ENCODE data around the gene ASNSD1.
"Not testable (repeated sequence)": the region's sequence is repeated elsewhere in the genome, so short reads cannot be mapped to it uniquely, and the experiment has no call there.

Gene ASNSD1

DNA sequence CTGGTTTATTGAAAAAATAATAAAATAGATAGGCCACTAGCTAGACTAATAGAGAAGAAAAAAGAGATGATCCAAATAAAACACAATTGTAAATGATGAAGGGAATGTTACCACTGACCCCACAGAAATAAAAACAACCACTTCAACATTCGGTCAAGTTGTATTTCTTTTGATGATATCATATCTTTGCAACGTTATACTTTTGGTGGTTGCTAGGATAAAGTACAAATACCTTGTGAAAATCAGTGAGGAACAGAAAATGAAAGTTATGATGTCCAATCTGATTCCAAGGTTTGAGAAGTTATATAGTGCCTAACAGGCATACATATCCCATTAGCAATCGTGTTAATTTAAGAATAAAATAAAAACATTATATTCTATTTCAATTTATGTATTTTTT, 6.6 kb upstream of the ASNSD1 start:
- Histone ChIP-seq H3K36me3 (ENCODE audit: insufficient read depth, low read length) (no peaks in the 10 kb centered on the region), H3K27ac (no peak overlapping the region), H3K9me3 (ENCODE audit: low read depth, low read length) (no peaks in the 10 kb centered on the region), H3K9ac (ENCODE audit: insufficient read length) (no peak overlapping the region), H3K4me3 (no peak overlapping the region)
- no peak for DNase-seq (ENCODE audit: low read depth, low spot score)
- TF ChIP-seq EZH2 (IDR thresholded peaks at IDR 0.05) (no peak), POLR2AphosphoS5 (IDR thresholded peaks at IDR 0.05; ENCODE audit: borderline replicate concordance, low read depth, low read length) (no peak), FOXP2 (optimal IDR thresholded peaks at IDR 0.05; ENCODE audit: control extremely low read depth, extremely low read length, insufficient read depth) (no peak)

DNA sequence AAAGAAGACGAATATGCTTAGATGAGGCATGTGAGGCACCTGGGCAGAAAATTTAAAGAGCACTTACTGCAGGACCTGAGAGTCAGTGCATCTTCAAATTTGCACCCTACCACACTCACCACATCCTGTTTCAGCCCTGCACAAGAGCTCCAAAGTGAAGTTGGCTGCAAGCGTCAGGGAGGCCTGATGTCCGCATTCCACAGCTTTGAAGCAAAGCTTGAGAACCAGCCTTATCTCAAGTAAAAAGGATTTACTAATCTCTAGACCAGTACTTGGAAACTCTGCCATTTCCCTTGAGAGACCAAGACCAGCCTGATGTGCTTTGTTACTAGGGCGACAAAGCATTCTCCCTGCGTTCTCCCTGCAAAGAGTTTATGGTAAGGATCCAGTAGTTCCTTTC, 3.4 kb upstream of the ASNSD1 start:
- no peak overlapping the region for H3K27ac ChIP-seq
- TF ChIP-seq EZH2 (IDR thresholded peaks at IDR 0.05) (no peak), FOXP2 (optimal IDR thresholded peaks at IDR 0.05; ENCODE audit: control extremely low read depth, extremely low read length, insufficient read depth) (no peak), POLR2AphosphoS5 (IDR thresholded peaks at IDR 0.05; ENCODE audit: borderline replicate concordance, low read depth, low read length) (no peak)
- no peak overlapping the region for H3K4me3 ChIP-seq
- no peak overlapping the region for H3K9ac ChIP-seq (ENCODE audit: insufficient read length)
- H3K36me3 ChIP-seq (ENCODE audit: insufficient read depth, low read length), result no peaks in the 10 kb centered on the region
- no peaks in the 10 kb centered on the region for H3K9me3 ChIP-seq (ENCODE audit: low read depth, low read length)
- no peak for DNase-seq (ENCODE audit: low read depth, low spot score)

DNA sequence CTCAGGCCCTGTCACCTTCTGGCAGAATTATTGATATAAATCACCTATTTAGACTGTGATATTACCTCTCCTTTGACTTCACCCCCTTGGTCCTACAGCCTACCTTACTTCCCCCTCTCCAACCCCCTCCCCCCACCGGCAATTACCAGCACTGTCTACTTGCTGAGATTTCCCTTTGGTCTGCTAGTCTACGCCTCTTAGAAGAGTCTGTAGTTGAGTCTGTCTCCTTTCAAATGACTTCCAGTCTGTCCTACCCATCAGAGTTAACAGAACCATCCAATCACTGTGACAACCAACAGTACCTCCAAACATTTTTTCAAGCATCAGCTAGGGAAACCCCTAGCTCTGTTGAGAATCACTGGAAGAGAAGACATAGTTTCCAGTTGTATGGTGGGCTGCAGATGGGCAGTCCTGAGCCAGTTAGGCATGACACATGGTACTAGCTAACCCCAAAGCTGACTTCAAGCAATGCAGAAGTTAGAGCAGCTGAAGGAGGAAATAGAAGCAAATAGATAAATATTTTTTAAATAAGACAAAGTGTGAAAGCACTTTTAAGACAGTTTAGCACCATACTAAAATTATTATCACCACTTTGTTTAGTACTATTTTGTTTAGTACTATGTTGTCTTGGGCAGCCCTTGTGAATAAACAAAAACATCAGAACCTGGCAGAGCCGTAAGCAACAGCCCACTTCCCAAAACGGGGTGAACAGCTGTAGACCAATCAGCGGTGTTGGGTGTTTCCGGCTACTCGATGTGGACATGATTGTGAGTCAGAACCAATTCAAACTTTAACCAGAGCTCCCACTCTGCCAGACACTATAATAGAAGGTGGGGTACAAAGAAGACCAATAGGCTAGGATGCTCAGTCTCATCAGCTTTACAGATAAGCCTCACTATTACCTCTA, 2.7 kb upstream of the ASNSD1 start:
- Histone ChIP-seq H3K9ac (ENCODE audit: insufficient read length) (no peak overlapping the region), H3K4me3 (no peak overlapping the region), H3K36me3 (ENCODE audit: insufficient read depth, low read length) (peaks cover under 1% of the 10 kb centered on the region; the same call in 1 of the 2 replicates), H3K27ac (no peak overlapping the region), H3K9me3 (ENCODE audit: low read depth, low read length) (no peaks in the 10 kb centered on the region)
- TF ChIP-seq FOXP2 (optimal IDR thresholded peaks at IDR 0.05; ENCODE audit: control extremely low read depth, extremely low read length, insufficient read depth) (no peak), POLR2AphosphoS5 (IDR thresholded peaks at IDR 0.05; ENCODE audit: borderline replicate concordance, low read depth, low read length) (no peak), EZH2 (IDR thresholded peaks at IDR 0.05) (no peak)
- no peak for DNase-seq (ENCODE audit: low read depth, low spot score)

DNA sequence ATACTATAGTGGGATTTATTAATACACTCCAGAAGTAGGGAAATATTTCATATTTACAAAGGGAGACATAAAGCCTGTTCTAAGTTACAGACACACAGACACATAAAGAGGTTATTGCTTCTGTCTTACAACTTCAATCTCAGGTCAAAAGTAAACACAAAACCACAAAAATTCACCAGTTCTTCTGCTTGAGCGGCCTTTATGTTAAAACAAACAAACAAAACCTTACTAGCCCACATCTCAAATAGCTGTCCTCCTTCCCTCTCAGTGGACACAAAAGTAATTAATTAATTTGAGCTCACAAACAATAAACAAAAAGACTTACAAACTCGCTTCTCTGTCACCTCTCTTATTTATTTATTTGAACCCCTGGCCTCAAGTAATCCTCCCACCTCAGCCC, 1.5 kb upstream of the ASNSD1 start:
- Histone ChIP-seq H3K27ac (no peak overlapping the region), H3K9me3 (ENCODE audit: low read depth, low read length) (no peaks in the 10 kb centered on the region), H3K9ac (ENCODE audit: insufficient read length) (no peak overlapping the region), H3K36me3 (ENCODE audit: insufficient read depth, low read length) (peaks cover 10% of the 10 kb centered on the region; the same call in 1 of the 2 replicates), H3K4me3 (no peak overlapping the region)
- TF ChIP-seq FOXP2 (optimal IDR thresholded peaks at IDR 0.05; ENCODE audit: control extremely low read depth, extremely low read length, insufficient read depth), result no peak
- DNase-seq (ENCODE audit: low read depth, low spot score), result no peak

DNA sequence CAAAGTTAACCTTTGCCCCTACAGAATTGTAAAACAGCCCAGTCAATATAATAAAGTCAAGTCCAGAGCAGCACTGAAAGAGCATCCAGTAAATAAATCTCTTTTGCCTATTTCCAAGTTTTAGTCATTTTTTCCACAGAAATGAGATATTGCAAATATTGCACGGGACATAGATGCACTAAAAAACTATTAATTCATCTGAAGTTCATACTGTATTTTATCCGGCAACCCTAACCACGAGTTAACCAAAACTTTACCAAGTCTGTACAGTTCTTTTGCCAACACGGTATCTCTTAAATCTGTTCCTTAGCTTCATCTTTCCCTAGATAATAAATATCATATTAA, 484 bp upstream of the ASNSD1 start:
- Histone ChIP-seq H3K9ac (ENCODE audit: insufficient read length) (peak overlapping the region; percentile 15), H3K9me3 (ENCODE audit: low read depth, low read length) (no peaks in the 10 kb centered on the region), H3K4me3 (peak overlapping the region; percentile 60), H3K27ac (no peak overlapping the region), H3K36me3 (ENCODE audit: insufficient read depth, low read length) (peaks cover 14% of the 10 kb centered on the region)
- no peak for TF ChIP-seq FOXP2 (optimal IDR thresholded peaks at IDR 0.05; ENCODE audit: control extremely low read depth, extremely low read length, insufficient read depth)
- no peak for TF ChIP-seq POLR2AphosphoS5 (IDR thresholded peaks at IDR 0.05; ENCODE audit: borderline replicate concordance, low read depth, low read length)
- TF ChIP-seq EZH2 (IDR thresholded peaks at IDR 0.05), result no peak
- no peak for DNase-seq (ENCODE audit: low read depth, low spot score)

DNA sequence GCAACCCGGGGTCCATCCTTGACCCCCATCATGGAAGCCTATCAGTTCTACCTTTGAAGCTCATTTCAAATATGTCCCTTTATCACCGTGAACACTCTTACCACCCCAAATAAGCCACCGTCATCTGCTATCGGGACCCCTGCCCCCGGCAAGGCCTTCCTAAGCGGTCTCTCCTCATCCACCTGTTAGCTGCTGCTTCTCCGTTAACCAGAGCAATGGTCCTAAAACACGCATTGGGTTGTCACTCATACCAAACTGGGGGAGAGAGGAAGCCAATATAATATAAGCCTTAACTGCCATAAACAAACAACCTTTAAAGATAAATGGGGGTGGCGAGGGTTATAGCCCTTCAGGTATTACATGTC, 680 bp downstream of the ASNSD1 start:
- Histone ChIP-seq H3K36me3 (ENCODE audit: insufficient read depth, low read length) (peaks cover 25% of the 10 kb centered on the region), H3K27ac (no peak overlapping the region), H3K9me3 (ENCODE audit: low read depth, low read length) (no peaks in the 10 kb centered on the region), H3K9ac (ENCODE audit: insufficient read length) (peak overlapping the region; percentile 97), H3K4me3 (peak overlapping the region; percentile 92)
- TF ChIP-seq POLR2AphosphoS5 (IDR thresholded peaks at IDR 0.05; ENCODE audit: borderline replicate concordance, low read depth, low read length), result no peak
- no peak for TF ChIP-seq FOXP2 (optimal IDR thresholded peaks at IDR 0.05; ENCODE audit: control extremely low read depth, extremely low read length, insufficient read depth)
- no peak for TF ChIP-seq EZH2 (IDR thresholded peaks at IDR 0.05)
- DNase-seq (ENCODE audit: low read depth, low spot score), result no peak

DNA sequence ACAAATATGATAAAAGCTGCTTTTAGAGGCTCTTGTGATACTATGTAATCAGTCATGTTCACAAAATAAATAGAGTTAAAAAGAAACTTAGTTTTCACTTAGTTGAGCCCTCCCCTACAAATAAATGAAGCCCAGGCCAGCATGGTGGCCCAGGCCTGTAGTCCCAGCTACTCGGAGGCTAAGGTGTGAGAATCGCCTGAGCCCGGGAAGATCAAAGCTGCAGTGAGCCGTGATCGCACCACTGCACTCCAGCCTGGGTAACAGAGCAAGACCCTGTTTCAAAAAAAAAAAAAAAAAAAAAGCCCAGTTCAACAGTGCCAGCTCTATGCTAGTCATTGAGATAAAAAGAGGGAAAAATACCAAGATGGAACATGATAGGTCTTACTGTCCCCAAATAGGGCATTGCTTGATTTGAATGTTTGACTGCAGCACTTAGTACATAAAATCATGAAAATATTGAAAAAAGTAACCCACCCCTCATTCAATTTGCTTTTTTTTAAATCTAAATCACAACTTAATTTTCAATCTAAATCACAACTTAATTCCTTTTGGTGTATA, 1.5 kb downstream of the ASNSD1 start:
- no peak for DNase-seq (ENCODE audit: low read depth, low spot score)
- Histone ChIP-seq H3K9me3 (ENCODE audit: low read depth, low read length) (no peaks in the 10 kb centered on the region), H3K9ac (ENCODE audit: insufficient read length) (peak overlapping the region; percentile 97), H3K27ac (no peak overlapping the region), H3K4me3 (peak overlapping the region; percentile 92), H3K36me3 (ENCODE audit: insufficient read depth, low read length) (peaks cover 33% of the 10 kb centered on the region)
- TF ChIP-seq EZH2 (IDR thresholded peaks at IDR 0.05), result no peak
- TF ChIP-seq POLR2AphosphoS5 (IDR thresholded peaks at IDR 0.05; ENCODE audit: borderline replicate concordance, low read depth, low read length), result no peak
- TF ChIP-seq FOXP2 (optimal IDR thresholded peaks at IDR 0.05; ENCODE audit: control extremely low read depth, extremely low read length, insufficient read depth), result no peak

DNA sequence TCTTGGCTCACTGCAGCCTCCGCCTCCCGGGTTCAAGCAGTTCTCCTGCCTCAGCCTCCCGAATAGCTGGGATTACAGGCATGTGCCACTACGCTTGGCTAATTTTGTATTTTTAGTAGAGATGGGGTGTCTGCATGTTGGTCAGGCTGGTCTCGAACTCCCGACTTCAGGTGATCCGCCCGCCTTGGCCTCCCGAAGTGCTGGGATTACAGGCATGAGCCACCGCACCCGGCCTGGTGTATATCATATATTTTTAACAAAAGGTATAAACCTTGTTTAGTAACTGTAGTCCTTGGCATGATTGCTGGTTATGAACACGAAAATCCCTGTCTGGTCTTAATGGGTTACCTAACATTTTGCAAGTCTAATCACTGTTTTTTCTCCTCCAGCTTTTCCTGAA, 2.1 kb downstream of the ASNSD1 start:
- peak overlapping the region; percentile 44; the same call in 1 of the 2 replicates for H3K4me3 ChIP-seq
- H3K36me3 ChIP-seq (ENCODE audit: insufficient read depth, low read length), result peaks cover 39% of the 10 kb centered on the region
- H3K9ac ChIP-seq (ENCODE audit: insufficient read length), result peak overlapping the region; percentile 62

DNA sequence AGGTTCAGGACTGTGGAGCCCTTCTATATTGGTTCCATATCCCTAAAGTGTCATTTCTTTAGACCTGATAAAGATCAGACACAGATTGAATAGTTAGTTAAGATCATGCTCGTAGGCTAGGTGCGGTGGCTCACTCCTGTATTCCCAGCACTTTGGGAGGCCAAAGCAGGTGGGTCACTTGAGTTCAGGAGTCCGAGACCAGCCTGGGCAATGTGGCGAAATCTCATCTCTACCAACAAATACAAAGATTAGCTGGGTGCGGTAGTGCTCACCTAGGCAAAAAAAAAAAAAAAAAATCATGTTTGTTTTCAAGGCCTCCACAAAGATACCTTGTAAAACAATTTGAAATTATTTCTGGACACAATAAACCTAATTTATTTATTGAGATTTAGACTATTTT, 8.7 kb downstream of the ASNSD1 start:
- Histone ChIP-seq H3K9ac (ENCODE audit: insufficient read length) (no peak overlapping the region), H3K27ac (no peak overlapping the region), H3K36me3 (ENCODE audit: insufficient read depth, low read length) (peaks cover 87% of the 10 kb centered on the region), H3K9me3 (ENCODE audit: low read depth, low read length) (no peaks in the 10 kb centered on the region), H3K4me3 (no peak overlapping the region)
- no peak for DNase-seq (ENCODE audit: low read depth, low spot score)
- no peak for TF ChIP-seq FOXP2 (optimal IDR thresholded peaks at IDR 0.05; ENCODE audit: control extremely low read depth, extremely low read length, insufficient read depth)
- no peak for TF ChIP-seq EZH2 (IDR thresholded peaks at IDR 0.05)
- no peak for TF ChIP-seq POLR2AphosphoS5 (IDR thresholded peaks at IDR 0.05; ENCODE audit: borderline replicate concordance, low read depth, low read length)

More for the DNA sequence above, 2.1 kb downstream of the ASNSD1 start:
- DNase-seq (ENCODE audit: low read depth, low spot score); H3K27ac ChIP-seq; H3K9me3 ChIP-seq (ENCODE audit: low read depth, low read length): not testable (repeated sequence)

Data from SK-N-MC (cell line).